Anterior cingulate cortex (tissue), 58 donors: Measurements from ENCODE around the gene USP34.
A peak's percentile ranks its signal among the peaks of the same experiment; 100 is the strongest.
"Not testable (repeated sequence)": the region's sequence is repeated elsewhere in the genome, so short reads cannot be mapped to it uniquely, and the experiment has no call there.

ENCODE experiments used
- DNase-seq, 58 donors: peaks; one replicate each; lab custom pipeline; 2025; lab: John Stamatoyannopoulos, UW

The USP34 gene

DNA sequence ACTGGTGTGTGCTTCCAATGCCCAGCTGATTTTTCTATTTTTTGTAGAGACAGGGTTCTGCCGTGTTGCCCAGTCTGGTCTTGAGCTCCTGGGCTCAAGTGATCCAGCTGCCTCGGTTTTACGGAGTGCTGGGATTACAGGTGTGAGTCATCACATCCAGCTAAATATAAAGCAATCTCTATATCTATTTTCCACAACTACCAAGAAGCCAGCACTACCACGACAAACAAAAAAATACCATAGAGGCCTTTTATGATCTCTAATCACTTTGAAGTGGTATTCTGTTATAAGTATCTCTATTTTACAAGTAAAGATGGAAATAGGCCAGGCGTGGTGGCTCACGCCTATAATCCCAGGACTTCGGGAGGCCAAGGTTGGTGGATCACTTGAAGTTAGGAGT lies 274.2 kb downstream of the USP34 start:
- no peak for DNase-seq

DNA sequence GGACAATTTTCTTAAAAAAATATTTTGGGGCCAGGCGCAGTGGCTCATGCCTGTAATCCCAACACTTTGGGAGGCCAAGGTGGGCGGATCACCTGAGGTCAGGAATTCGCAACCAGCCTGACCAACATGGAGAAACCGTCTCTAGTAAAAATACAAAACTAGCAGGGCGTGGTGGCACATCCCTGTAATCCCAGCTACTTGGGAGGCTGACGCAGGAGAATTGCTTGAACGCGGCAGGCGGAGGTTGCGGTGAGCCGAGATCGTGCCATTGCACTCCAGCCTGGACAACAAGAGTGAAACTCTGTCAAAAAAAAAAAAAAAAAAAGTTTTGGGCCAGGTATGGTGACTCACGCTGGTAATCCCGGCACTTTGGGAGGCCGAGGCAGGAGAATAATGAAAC lies 276.2 kb downstream of the USP34 start:
- not testable (repeated sequence) for DNase-seq

GRCh38 chr2:61193670-61194561 lies 277.0 kb downstream of the USP34 start:
- DNase-seq: no peak

GRCh38 chr2:61187085-61187484 lies 283.8 kb downstream of the USP34 start:
- DNase-seq: no peak

DNA sequence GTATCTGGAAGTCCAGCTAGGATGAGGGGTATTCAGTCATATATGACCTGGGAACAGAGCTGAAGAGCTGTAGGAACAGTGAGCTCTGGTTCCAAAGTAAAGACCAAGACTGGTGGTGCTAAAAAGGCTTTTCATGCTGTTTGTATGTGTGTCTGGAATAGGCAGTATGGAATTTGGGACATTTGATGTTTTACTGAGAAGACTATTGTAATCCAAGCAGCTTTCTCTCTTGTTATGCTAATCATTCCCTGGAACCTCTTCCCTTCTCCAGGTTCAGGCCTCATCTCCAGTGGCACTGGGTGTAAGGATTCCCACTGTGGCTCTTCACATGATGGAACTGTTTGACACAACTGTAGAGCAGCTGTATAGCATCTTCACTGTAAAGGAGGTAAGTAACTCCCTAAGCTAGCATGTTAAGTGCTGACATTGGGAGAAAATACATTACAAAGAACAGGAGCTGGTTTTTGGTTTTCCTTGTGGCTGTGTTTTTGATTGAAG lies 285.6 kb downstream of the USP34 start:
- no peak for DNase-seq

DNA sequence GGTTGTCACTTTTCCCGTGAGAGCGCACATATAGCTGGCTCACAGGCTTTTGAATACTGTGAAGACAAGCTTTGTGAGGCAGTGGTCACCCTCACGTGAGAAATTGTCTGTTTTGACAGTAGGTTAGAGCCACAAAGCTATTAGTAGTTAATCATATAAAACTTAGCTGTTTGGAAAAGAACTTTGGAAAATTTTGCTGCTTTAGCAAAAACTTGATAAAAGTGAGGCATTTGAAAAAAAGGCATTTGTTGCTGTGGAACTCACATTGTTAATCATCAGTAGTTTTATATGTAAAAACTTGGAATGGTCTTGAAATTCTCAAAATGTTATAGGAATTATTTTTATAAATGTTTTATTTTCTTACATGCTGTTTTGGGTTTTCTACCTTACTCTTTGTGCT lies 286.6 kb downstream of the USP34 start:
- no peak for DNase-seq

- DNase-seq: no peak
Observed at GRCh38 chr2:61183795-61184194, 287.1 kb downstream of the USP34 start.

DNA sequence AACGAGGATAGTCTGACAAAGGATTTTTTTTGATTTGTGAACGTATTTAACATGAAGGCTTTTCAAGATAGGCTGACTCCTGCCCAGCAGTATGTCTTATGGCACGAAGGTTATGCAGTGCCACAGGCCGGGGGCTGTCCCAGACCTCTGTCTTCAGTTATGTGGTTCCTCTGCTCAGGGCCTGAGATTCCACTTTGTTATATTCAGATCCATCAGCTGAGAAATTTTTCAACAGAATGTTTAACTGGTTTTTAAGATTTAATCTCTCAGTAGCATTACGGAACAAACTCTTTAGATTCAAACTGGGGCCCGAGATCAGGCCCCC lies 288.9 kb downstream of the USP34 start:
- DNase-seq: no peak

GRCh38 chr2:61181382-61182058 lies 289.4 kb downstream of the USP34 start:
- peak in 5 of 58 donors; percentile 5 to 64 (median 37) for DNase-seq

- no peak for DNase-seq
Observed at GRCh38 chr2:61180686-61181085, 290.2 kb downstream of the USP34 start.

- DNase-seq: peak in 38 of 58 donors; percentile 15 to 68 (median 54)
Observed at GRCh38 chr2:61179701-61180639, 290.9 kb downstream of the USP34 start.

DNA sequence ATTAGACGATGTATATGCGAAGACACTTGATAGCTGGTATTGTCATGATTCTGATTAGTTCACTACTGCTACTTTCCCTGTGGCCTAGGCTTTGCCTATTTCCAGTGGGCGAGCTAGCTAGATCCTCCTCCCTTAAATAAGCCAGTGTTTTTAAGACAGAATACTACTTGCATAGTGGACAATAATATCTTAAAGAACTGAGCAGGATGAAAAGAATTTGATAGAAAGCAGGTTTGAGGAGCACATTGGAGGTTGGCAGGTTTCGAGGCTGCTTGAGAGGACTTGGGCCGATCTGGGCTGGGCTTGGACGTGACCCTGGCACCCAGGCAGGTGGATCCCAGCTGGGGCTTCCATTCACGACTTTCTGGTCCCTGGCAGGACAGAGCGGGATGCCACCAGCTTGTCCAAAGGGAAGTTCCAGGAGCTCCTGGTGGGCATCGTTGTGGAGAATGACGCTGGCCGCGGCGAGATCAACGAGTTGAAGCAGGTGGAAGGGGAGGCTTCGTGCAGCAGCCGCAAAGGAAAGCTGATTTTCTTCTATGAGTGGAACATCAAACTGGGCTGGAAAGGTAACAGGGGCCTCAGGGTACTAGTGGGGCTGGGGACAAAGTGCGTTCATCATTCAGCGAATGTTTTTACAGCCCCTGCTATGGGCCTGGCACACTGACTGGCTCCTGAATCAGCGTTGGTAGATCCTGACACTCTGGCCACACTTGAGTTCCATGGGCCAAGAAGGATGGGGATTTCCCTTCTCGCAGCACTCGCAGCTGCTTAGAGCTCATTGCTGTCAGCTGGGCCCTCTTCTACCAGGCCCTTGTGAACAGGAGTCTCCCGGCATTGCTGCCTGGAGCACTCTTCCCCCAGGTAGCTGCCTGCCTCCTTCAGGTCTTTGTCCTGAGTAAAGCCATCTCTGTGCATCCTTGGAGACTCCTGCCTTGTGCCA lies 292.0 kb downstream of the USP34 start:
- DNase-seq: no peak

- peak in 10 of 58 donors; percentile 28 to 54 (median 42) for DNase-seq
Observed at GRCh38 chr2:61177727-61178549, 292.9 kb downstream of the USP34 start.

DNA sequence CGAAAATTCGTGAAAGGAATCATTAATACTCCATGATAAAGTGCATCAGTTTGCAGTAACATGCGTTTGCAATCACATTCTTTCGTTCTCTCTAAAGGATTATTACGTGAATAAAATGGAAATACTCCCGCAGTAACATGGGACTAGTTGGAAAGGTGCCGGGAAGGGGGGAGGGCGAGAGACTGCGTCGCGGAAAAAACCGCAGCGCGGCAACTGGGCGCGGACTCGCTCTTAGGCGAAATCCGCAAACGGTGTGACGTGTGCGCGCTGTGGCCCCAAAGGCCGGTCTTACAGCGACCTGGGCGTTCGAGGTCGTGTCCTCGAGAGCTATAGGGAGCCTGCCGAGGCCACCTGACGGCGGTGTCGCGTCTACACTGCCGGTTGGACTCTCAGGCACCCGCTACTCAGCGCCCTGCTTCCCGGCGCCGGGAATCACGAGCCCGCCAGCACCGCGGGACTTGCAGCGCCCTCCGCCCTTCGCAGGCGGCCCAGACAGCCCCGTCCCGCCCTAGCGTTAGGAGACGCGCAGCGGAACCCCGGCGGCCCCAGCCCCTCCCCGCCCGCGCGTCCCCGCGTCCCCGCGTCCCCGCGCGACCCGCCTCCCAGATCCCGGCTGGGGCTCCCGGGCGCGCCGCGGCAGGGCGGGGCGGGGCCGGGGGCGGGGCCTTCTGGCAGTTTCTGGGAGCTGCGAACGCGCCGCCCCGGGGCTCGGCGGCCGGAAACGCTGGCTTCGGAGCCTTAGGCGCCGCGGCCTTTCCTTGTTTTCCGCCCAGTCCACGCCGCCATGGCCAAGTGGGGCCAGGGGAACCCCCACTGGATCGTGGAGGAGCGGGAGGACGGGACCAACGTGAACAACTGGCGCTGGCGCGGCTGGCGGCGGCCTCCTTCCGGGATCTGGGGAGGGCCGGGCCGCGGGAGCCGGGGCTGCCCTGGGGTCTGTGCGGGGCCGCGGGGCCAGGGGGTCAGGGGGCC lies 293.8 kb downstream of the USP34 start:
- peak; percentile 27 to 94 (median 88) for DNase-seq

DNA sequence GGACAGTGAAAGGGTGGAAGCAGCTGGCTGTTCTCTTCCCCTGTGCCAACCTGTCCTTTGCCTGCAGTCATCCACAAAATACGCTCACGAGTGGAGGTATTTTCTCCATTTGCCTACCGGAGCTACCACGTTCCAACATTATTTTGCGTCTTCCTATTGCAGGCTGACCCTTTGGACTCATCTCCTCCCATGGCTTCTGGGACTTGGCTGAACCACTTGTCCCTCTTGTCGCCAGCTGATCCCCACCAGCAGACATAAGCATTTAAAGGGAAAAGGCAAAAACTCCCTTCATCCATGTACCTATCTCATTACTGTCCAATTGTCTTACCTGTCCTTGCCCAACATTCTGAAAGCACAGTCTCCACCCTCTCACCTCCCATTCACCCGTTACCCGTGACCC lies 295.9 kb downstream of the USP34 start:
- no peak for DNase-seq

GRCh38 chr2:61173116-61173515 lies 297.8 kb downstream of the USP34 start:
- no peak for DNase-seq

- DNase-seq: no peak
Observed at GRCh38 chr2:61172671-61173070, 298.2 kb downstream of the USP34 start.
